ENCODE data around the gene DIPK2A. TPM values are rescaled to one million over a fixed set of nuclear protein-coding genes. Genes with fewer than 3 reads are reported as not detected.

DIPK2A gene
- 42.3 and 79.3 TPM in 2 replicates for total RNA-seq

GRCh38 chr3:143971359-143972154 is at the start of gene DIPK2A:
Gene DIPK2A, plus strand, starts transcription at chr3:143971823. Its CDS starts 510 bp downstream, at chr3:143972333.

Other genes with a start within 250 kb of the DIPK2A start
- under 0.01 and 0.43 TPM in 2 replicates for gene SLC9A9, start 123.4 kb upstream of the DIPK2A start, total RNA-seq